Liver (tissue), 9 donors: ENCODE measurements around the gene NUP205. TPM values are rescaled to one million over a fixed set of nuclear protein-coding genes. Genes with fewer than 3 reads are reported as not detected.

ENCODE experiments used
- DNase-seq: peaks from one replicate; pipeline ENCODE4 v3.0.0-alpha.2; 2017; ENCODE audit warnings: low spot score
- H3K27ac ChIP-seq, 2 donors: one replicate each; pipeline ENCODE4 v1.7.0; 2013; ENCODE audit warnings: inconsistent platforms in 2 of 2, low read length in 2 of 2, control low read depth in 1 of 2, low read depth in 1 of 2, mild to moderate bottlenecking in 1 of 2
- H3K27me3 ChIP-seq, 4 donors: one replicate each; pipeline versions ENCODE4 v1.6.1 to v1.7.0; 2013; ENCODE audit warnings: low read length in 3 of 4, inconsistent platforms in 1 of 4, mild to moderate bottlenecking in 1 of 4, moderate library complexity in 1 of 4; ENCODE audit not compliant: control insufficient read depth in 4 of 4, insufficient read depth in 4 of 4
- H3K36me3 ChIP-seq, 4 donors: one replicate each; pipeline versions ENCODE4 v1.6.1 to v1.7.0; 2013; ENCODE audit warnings: low read length in 3 of 4, mild to moderate bottlenecking in 3 of 4, low read depth in 1 of 4, moderate library complexity in 1 of 4; ENCODE audit not compliant: control insufficient read depth in 4 of 4, insufficient read depth in 3 of 4
- H3K4me1 ChIP-seq, 4 donors: one replicate each; pipeline versions ENCODE4 v1.6.1 to v1.7.0; 2013; ENCODE audit warnings: low read length in 3 of 4, mild to moderate bottlenecking in 3 of 4, moderate library complexity in 1 of 4; ENCODE audit not compliant: control insufficient read depth in 4 of 4, insufficient read depth in 4 of 4
- H3K4me3 ChIP-seq, 3 donors: one replicate each; pipeline versions ENCODE4 v1.6.1 to v1.7.0; 2013; ENCODE audit warnings: low read length in 3 of 3, control low read depth in 1 of 3, low read depth in 1 of 3, mild to moderate bottlenecking in 1 of 3
- H3K9ac ChIP-seq, 2 donors: one replicate each; pipeline ENCODE4 v1.7.0; 2013; ENCODE audit warnings: low read length in 2 of 2, mild to moderate bottlenecking in 2 of 2, moderate library complexity in 2 of 2, control low read depth in 1 of 2, low read depth in 1 of 2
- H3K9me3 ChIP-seq, 4 donors: one replicate each; pipeline versions ENCODE4 v1.6.1 to v1.7.0; 2013; ENCODE audit warnings: low read length in 3 of 4; ENCODE audit not compliant: control insufficient read depth in 4 of 4
- CTCF ChIP-seq: fragments of 150-350 bp; IDR thresholded peaks from 2 replicates; pipeline ENCODE4 v1.5.1; 2017; ENCODE audit warnings: improper control_type of control experiment, low read depth, low read length; ENCODE audit not compliant: missing input control
- EGR1 ChIP-seq, 2 donors: IDR thresholded peaks; 2 replicates each; pipeline ENCODE4 v1.6.1; 2016 to 2018; ENCODE audit warnings: antibody characterized with exemption in 2 of 2, low read depth in 2 of 2
- FOXA1 ChIP-seq: IDR thresholded peaks from 2 replicates; pipeline ENCODE4 v1.6.1; 2016; ENCODE audit warnings: antibody characterized with exemption
- HNF4G ChIP-seq: IDR thresholded peaks from 2 replicates; pipeline ENCODE4 v1.6.1; 2016; ENCODE audit warnings: antibody characterized with exemption
- NR2F2 ChIP-seq: IDR thresholded peaks from 2 replicates; pipeline ENCODE4 v1.6.1; 2016; ENCODE audit warnings: antibody characterized with exemption
- SP1 ChIP-seq: IDR thresholded peaks from 2 replicates; pipeline ENCODE4 v1.6.1; 2018; ENCODE audit warnings: antibody characterized with exemption, mild to moderate bottlenecking
- TAF1 ChIP-seq: conservative IDR thresholded peaks from 2 replicates; pipeline ENCODE4 v1.6.1; 2016; ENCODE audit warnings: antibody characterized with exemption, mild to moderate bottlenecking
- ZBTB33 ChIP-seq: IDR thresholded peaks from 2 replicates; pipeline ENCODE4 v1.6.1; 2016; ENCODE audit warnings: antibody characterized with exemption
- WGBS: extraction: QIAGEN DNeasy Blood & Tissue Kit; methylation state at CpG from one replicate; pipeline ENCODE4 v1.1.7; 2013; 5-methylcytosine and 5-hydroxymethylcytosine counted together
- polyA plus RNA-seq, 2 donors: library from polyadenylated mRNA; stranded (reverse) in 1 of 2; unstranded in 1 of 2; fragments of 200-250 nt in 1 of 2; fragments of >200 nt in 1 of 2; fragmentation: Nextera tagmentation in 1 of 2; extraction: Ambion mirVana in 1 of 2; gene quantifications; one replicate each; pipeline versions ENCODE4 v1.2.1 to v1.2.3, GENCODE V29; 2013 to 2015
- total RNA-seq, 2 donors: library from RNA; depleted of rRNA; stranded (reverse); fragments of >200 nt; gene quantifications; one replicate each; pipeline ENCODE4 v1.2.3, GENCODE V29; 2014
- TF ChIP-seq, protein P1 (sequence below): IDR thresholded peaks from 2 replicates; pipeline ENCODE4 v1.6.1; 2016; ENCODE audit warnings: antibody characterized with exemption
- donor health status: healthy.
- donor health status: healthy.
- donor health status: healthy.
- donor health status: healthy.
- donor health status: healthy.

The NUP205 gene
- total and polyA plus RNA-seq, 4 donors = 6.3 to 27.8 (median 12.0) TPM

GRCh38 chr7:135616136-135616535 lies 58.4 kb downstream of the NUP205 start:
- Histone ChIP-seq H3K4me1 (no peaks in the 10 kb centered on the region), H3K9me3 (no peaks in the 10 kb centered on the region), H3K4me3 (no peak overlapping the region), H3K36me3 (peaks cover 1 to 37% (median 25%) of the 10 kb centered on the region in 4 donors), H3K27ac (no peak overlapping the region), H3K9ac (no peak overlapping the region), H3K27me3 (no peaks in the 10 kb centered on the region)
- TF ChIP-seq, protein P1, sequence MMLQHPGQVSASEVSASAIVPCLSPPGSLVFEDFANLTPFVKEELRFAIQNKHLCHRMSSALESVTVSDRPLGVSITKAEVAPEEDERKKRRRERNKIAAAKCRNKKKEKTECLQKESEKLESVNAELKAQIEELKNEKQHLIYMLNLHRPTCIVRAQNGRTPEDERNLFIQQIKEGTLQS = no peak
- no peak for TF ChIP-seq FOXA1
- no peak for TF ChIP-seq TAF1
- TF ChIP-seq ZBTB33 = no peak
- no peak for TF ChIP-seq EGR1 (IDR thresholded peaks at IDR 0.05; ENCODE audit: low read depth in 2 of 2)
- no peak for TF ChIP-seq SP1
- no peak for TF ChIP-seq HNF4G
- no peak for TF ChIP-seq CTCF
- no peak for DNase-seq
- 98% methylated on average over 1 of the region's 1 CpG for WGBS

DNA sequence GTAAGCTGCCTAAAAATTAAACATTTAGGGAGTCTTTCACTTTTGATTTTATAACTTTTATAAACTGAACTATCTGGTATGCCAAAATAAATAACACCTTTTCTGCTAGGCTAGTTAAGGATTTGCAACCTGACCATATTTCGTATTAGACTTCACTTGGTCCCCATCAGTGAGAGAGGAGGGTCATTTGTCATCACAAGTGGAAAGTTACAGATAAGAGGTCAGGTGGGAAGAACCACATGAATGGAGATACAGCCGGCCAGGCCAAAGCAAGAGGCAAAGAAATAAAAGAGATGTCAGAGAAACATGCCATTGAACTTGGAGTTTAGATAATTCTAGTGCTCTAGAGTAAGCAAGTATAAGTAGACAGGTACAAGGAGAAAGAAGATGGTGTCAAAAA lies 60.1 kb downstream of the NUP205 start:
- Histone ChIP-seq H3K9ac (no peak overlapping the region), H3K36me3 (peaks cover 0 to 37% (median 27%) of the 10 kb centered on the region in 4 donors), H3K4me3 (no peak overlapping the region), H3K27ac (no peak overlapping the region), H3K9me3 (no peaks in the 10 kb centered on the region), H3K27me3 (no peaks in the 10 kb centered on the region), H3K4me1 (no peaks in the 10 kb centered on the region)
- WGBS = 92% methylated on average over 2 of the region's 2 CpGs
- no peak for TF ChIP-seq SP1
- no peak for DNase-seq

GRCh38 chr7:135618510-135618909 lies 60.8 kb downstream of the NUP205 start:
- WGBS = 75% methylated on average over 7 of the region's 7 CpGs
- H3K4me3 ChIP-seq = no peak overlapping the region
- H3K27ac ChIP-seq = no peak overlapping the region
- DNase-seq = no peak
- TF ChIP-seq SP1 = no peak
- no peak for TF ChIP-seq NR2F2
- no peak for TF ChIP-seq CTCF
- no peak for TF ChIP-seq TAF1
- H3K27me3 ChIP-seq = no peaks in the 10 kb centered on the region
- no peaks in the 10 kb centered on the region for H3K4me1 ChIP-seq
- no peak overlapping the region for H3K9ac ChIP-seq
- peaks cover 0 to 39% (median 28%) of the 10 kb centered on the region in 4 donors for H3K36me3 ChIP-seq
- H3K9me3 ChIP-seq = no peaks in the 10 kb centered on the region
